Gastroesophageal sphincter (tissue), 3 donors: ENCODE data around the gene EEF2.

Experiments
- CTCF ChIP-seq, 4 experiments: fragments of 200-600 bp in 2 of 4; fragments of 450-650 bp in 2 of 4; sonication (generic) in 1 of 4; IDR thresholded peaks; one replicate each; pipeline ENCODE4 v1.5.1; 2017 to 2019; ENCODE audit warnings: antibody characterized with exemption in 4 of 4, mild to moderate bottlenecking in 2 of 4, moderate library complexity in 2 of 4
- POLR2A ChIP-seq, 2 donors: fragments of 450-650 bp; IDR thresholded peaks; one replicate each; pipeline ENCODE4 v1.6.1; 2017; ENCODE audit warnings: antibody characterized with exemption in 2 of 2, mild to moderate bottlenecking in 2 of 2, moderate library complexity in 1 of 2
- POLR2AphosphoS5 ChIP-seq: sonication (generic); formaldehyde crosslinking; IDR thresholded peaks from one replicate; pipeline ENCODE4 v1.6.1; 2017; ENCODE audit warnings: antibody characterized with exemption

- TF ChIP-seq CTCF (IDR thresholded peaks at IDR 0.05): no peak
- TF ChIP-seq POLR2A (IDR thresholded peaks at IDR 0.05): no peak
- TF ChIP-seq POLR2AphosphoS5: no peak
Observed at GRCh38 chr19:3936506-3937442, 48.5 kb downstream of the EEF2 start.
